IMR-90 (cell line): ENCODE measurements around the gene KAZN.

Source experiments
- CTCF ChIP-seq: conservative IDR thresholded peaks from 2 replicates; pipeline ENCODE4 v1.5.1; 2012; ENCODE audit warnings: mild to moderate bottlenecking, low read depth, low read length, improper control_type of control experiment
- FOS ChIP-seq: fragments of 150-350 bp; IDR thresholded peaks from 2 replicates; pipeline ENCODE4 v1.6.1; 2016; ENCODE audit warnings: low read depth, low read length
- POLR2A ChIP-seq: IDR thresholded peaks from 2 replicates; pipeline ENCODE4 v1.6.1; 2012; ENCODE audit warnings: mild to moderate bottlenecking, low read depth, low read length

- TF ChIP-seq FOS (no peak), CTCF (no peak), POLR2A (no peak)
Measured at GRCh38 chr1:14940285-14940870, 341.9 kb downstream of the KAZN start.
